Spinal cord (tissue), 10 donors: ENCODE data around the gene RPAIN. TPM values are rescaled to one million over a fixed set of nuclear protein-coding genes. Genes with fewer than 3 reads are reported as not detected.

Experiments
- DNase-seq, 6 donors: peaks; one replicate each; pipeline versions ENCODE4 v3.0.0 to v3.0.0-alpha.2; 2013 to 2015; ENCODE audit warnings: low spot score in 6 of 6, low read depth in 4 of 6
- H3K27ac ChIP-seq: one replicate; pipeline ENCODE4 v1.5.1; 2013; ENCODE audit warnings: low read depth, low read length, control low read depth
- H3K27me3 ChIP-seq: one replicate; pipeline ENCODE4 v1.6.1; 2013; ENCODE audit warnings: low read length; ENCODE audit not compliant: control insufficient read depth, insufficient read depth
- H3K36me3 ChIP-seq: one replicate; pipeline ENCODE4 v1.6.1; 2013; ENCODE audit warnings: low read length; ENCODE audit not compliant: control insufficient read depth, insufficient read depth
- H3K4me1 ChIP-seq: one replicate; pipeline ENCODE4 v1.6.1; 2013; ENCODE audit warnings: low read length; ENCODE audit not compliant: control insufficient read depth, insufficient read depth
- H3K4me3 ChIP-seq: one replicate; pipeline ENCODE4 v1.5.1; 2013; ENCODE audit warnings: low read depth, low read length, control low read depth
- H3K9me3 ChIP-seq: one replicate; pipeline ENCODE4 v1.6.1; 2013; ENCODE audit warnings: low read length; ENCODE audit not compliant: control insufficient read depth, insufficient read depth
- whole genome bisulfite sequencing: methylation state at CpG from one replicate; pipeline ENCODE4 v1.1.5; 2013; ENCODE audit warnings: missing lambda C conversion rate; ENCODE audit not compliant: insufficient coverage; 5-methylcytosine and 5-hydroxymethylcytosine counted together
- polyA plus RNA-seq, 2 donors: library from polyadenylated mRNA; unstranded; fragments of 120-200 nt; gene quantifications; one replicate each; pipeline ENCODE4 v1.2.1, GENCODE V29; 2013; ENCODE audit not compliant: insufficient read length in 2 of 2
- total RNA-seq, 2 donors: library from RNA; depleted of rRNA in 1 of 2; stranded (reverse); fragments of 120-200 nt in 1 of 2; fragments of >200 nt in 1 of 2; gene quantifications; one replicate each; pipeline versions ENCODE4 v1.2.3 to v1.2.4, GENCODE V29; 2013 to 2014
- donor health status: healthy.

Gene RPAIN
- total and polyA plus RNA-seq, 4 donors = 50.1 to 111 (median 87.0) TPM

DNA sequence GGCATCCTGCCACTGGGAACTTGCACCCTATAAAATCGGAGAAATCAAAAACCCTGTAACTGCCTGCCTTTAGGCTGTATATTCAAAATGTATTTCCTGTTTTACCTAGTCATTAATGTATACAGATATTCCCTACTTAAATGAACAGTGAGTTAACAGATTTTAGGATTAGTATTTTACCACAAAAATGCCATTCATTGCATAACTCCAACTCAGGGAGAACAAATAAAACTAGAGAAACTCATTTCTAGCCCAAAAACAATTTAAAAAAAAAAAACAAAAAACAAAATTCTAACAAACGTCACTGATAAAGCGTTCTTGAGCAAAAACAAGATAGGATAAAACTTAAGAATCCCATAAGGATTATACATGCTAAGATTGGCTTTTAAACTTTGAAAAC lies 52.5 kb downstream of the RPAIN start:
- WGBS = no CpG with 5 or more reads among the region's 3 CpGs
- Histone ChIP-seq H3K4me1 (peaks cover 15% of the 10 kb centered on the region), H3K27me3 (no peaks in the 10 kb centered on the region), H3K4me3 (no peak overlapping the region), H3K36me3 (peaks cover 12% of the 10 kb centered on the region), H3K9me3 (no peaks in the 10 kb centered on the region), H3K27ac (no peak overlapping the region)
- DNase-seq = no peak

- Histone ChIP-seq H3K36me3 (peaks cover 24% of the 10 kb centered on the region), H3K27ac (peak overlapping the region; percentile 26)
Measured at GRCh38 chr17:5473906-5474305, 53.9 kb downstream of the RPAIN start.

DNA sequence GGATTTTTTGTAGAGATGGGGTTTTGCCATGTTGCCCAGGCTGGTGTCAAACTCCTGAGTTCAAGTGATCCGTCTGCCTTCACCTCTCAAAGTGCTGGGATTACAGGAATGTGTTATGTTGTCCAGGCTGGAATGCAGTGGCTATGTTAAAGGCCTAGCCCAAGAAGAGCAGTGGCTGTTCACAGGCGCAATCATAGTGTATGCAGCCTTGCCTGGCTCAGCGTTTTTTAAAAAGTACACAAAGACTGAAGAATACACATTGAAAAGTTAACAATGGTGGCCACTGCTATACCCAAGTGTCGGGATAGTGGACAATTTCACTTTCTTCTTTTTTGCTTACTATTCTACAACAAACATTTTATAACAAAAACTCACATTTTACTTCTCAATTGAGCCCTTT lies 59.0 kb downstream of the RPAIN start:
- no peak for DNase-seq
- Histone ChIP-seq H3K4me3 (no peak overlapping the region), H3K27me3 (no peaks in the 10 kb centered on the region), H3K9me3 (no peaks in the 10 kb centered on the region), H3K27ac (no peak overlapping the region), H3K36me3 (peaks cover 48% of the 10 kb centered on the region), H3K4me1 (no peaks in the 10 kb centered on the region)
- 83% methylated on average over 4 of the region's 4 CpGs for WGBS

More at GRCh38 chr17:5473906-5474305, 53.9 kb downstream of the RPAIN start:
- peak in 1 of 6 donors; percentile 59 for DNase-seq
- Histone ChIP-seq H3K4me1 (peaks cover 5% of the 10 kb centered on the region), H3K27me3 (no peaks in the 10 kb centered on the region), H3K9me3 (no peaks in the 10 kb centered on the region), H3K4me3 (no peak overlapping the region)
- 80% methylated on average over 1 of the region's 2 CpGs for WGBS

DNA sequence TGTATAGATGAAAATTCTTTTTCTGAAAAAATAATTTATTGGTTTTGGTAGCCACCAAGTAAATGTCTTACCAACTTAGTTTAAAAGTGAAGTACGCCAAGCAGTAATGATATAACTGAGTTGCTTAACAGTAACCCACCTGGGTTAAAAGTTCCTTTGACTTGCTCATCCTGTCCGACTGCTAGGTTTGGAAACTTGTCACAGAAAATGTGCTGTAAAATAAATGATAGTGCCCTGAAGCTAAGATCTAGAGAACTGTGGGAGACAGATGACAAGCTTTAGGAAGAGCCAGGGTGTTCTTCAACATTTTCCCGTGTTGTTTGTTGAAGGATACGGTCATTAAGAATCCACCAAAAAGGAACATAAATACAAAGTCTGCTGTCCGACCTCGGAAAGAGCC lies 61.0 kb downstream of the RPAIN start:
- Histone ChIP-seq H3K27ac (no peak overlapping the region), H3K4me3 (no peak overlapping the region), H3K4me1 (peaks cover 8% of the 10 kb centered on the region), H3K9me3 (no peaks in the 10 kb centered on the region), H3K36me3 (peaks cover 46% of the 10 kb centered on the region), H3K27me3 (no peaks in the 10 kb centered on the region)
- DNase-seq = no peak
- 84% methylated on average over 4 of the region's 6 CpGs for WGBS

GRCh38 chr17:5481451-5481850 lies 61.5 kb downstream of the RPAIN start:
- 80% methylated on average over 4 of the region's 4 CpGs for WGBS
- H3K9me3 ChIP-seq = no peaks in the 10 kb centered on the region

More at GRCh38 chr17:5481451-5481850, 61.5 kb downstream of the RPAIN start:
- H3K4me1 ChIP-seq = peaks cover 8% of the 10 kb centered on the region
- H3K36me3 ChIP-seq = peaks cover 45% of the 10 kb centered on the region
- DNase-seq = no peak
- no peaks in the 10 kb centered on the region for H3K27me3 ChIP-seq
- H3K27ac ChIP-seq = no peak overlapping the region
- no peak overlapping the region for H3K4me3 ChIP-seq

Other genes with a start within 250 kb of the RPAIN start
- 10 to 100 TPM; 17.9 to 25.9 TPM for gene ZNF594, start 228.3 kb upstream of the RPAIN start, total RNA-seq
- 10 to 100 TPM; 12.4 to 15.0 TPM for gene ZNF594, start 228.3 kb upstream of the RPAIN start, polyA plus RNA-seq
- gene SCIMP, start 185.3 kb upstream of the RPAIN start, total RNA-seq = 1 to 10 TPM in 1 of 2 donors, under 1 TPM in 1; 0.72 to 1.3 TPM
- gene SCIMP, start 185.3 kb upstream of the RPAIN start, polyA plus RNA-seq = 1 to 10 TPM; 1.3 to 2.4 TPM
- 10 to 100 TPM; 72.0 to 83.7 TPM for gene RABEP1, start 137.9 kb upstream of the RPAIN start, total RNA-seq
- gene RABEP1, start 137.9 kb upstream of the RPAIN start, polyA plus RNA-seq = 100 to 1,000 TPM in 1 of 2 donors, 10 to 100 TPM in 1; 90.9 to 105 TPM
- 10 to 100 TPM; 56.5 to 86.0 TPM for gene NUP88, start 520 bp upstream of the RPAIN start, total RNA-seq
- 10 to 100 TPM; 41.3 to 57.5 TPM for gene NUP88, start 520 bp upstream of the RPAIN start, polyA plus RNA-seq
- gene C1QBP, start 19.0 kb downstream of the RPAIN start, total RNA-seq = 100 to 1,000 TPM in 1 of 2 donors, 10 to 100 TPM in 1; 100.0 to 145 TPM
- gene C1QBP, start 19.0 kb downstream of the RPAIN start, polyA plus RNA-seq = 100 to 1,000 TPM; 150 to 152 TPM
- gene DHX33, start 48.8 kb downstream of the RPAIN start, total RNA-seq = 10 to 100 TPM; 10.5 to 12.9 TPM
- 10 to 100 TPM; 14.3 to 16.2 TPM for gene DHX33, start 48.8 kb downstream of the RPAIN start, polyA plus RNA-seq
- 10 to 100 TPM; 38.3 to 65.8 TPM for gene DERL2, start 66.0 kb downstream of the RPAIN start, total RNA-seq
- gene DERL2, start 66.0 kb downstream of the RPAIN start, polyA plus RNA-seq = 10 to 100 TPM; 52.7 to 65.1 TPM
- 10 to 100 TPM; 19.4 to 27.0 TPM for gene MIS12, start 66.4 kb downstream of the RPAIN start, total RNA-seq
- 10 to 100 TPM; 26.2 to 27.1 TPM for gene MIS12, start 66.4 kb downstream of the RPAIN start, polyA plus RNA-seq
- gene NLRP1, start 164.3 kb downstream of the RPAIN start, total RNA-seq = 100 to 1,000 TPM; 116 to 203 TPM
- 100 to 1,000 TPM; 298 to 432 TPM for gene NLRP1, start 164.3 kb downstream of the RPAIN start, polyA plus RNA-seq